ENCODE results near the gene NIPA2.

The NIPA2 gene

DNA sequence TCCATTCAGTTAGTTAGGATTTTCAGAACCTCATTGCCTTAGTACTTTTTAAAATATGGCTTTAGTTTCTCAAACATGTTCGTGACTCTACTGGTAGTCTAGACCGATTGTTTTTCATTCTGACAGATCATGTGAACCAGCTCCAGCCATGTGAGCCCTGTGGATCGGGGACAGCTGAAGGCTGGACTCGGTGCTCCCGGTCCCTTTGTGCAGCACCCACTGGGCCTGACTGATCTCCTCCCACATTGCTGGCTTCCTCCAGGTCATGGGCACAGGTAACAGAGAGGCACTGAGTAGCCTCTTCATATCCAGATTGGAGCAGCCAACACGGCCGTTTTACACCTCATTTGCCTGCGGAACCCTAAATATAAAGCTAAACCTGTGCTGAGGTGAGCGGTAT, 30.5 kb downstream of the NIPA2 start:
- no peak for DNase-seq (ENCODE audit: low spot score)

DNA sequence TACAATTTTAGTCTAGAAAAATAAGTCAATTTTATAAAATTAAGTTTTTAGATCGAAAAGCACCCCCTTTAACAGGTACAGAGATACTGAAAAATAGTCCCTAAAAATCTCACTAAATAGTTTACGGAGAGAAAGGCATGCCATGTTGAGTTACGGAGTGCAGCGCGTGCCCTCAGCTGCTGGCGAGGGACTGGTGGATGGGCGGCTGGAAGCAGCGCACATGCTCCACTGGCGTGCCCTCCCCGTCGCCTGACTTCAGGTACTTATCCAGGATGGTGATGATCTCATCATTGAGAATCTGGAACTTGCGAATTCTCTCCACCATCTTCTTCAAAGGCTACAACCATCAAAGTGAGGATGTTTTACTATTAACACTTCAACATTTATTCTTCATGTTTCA, 31.4 kb downstream of the NIPA2 start:
- Histone ChIP-seq H3K27ac (no peak overlapping the region), H3K4me3 (no peak overlapping the region)
- no peak for TF ChIP-seq CTCF (IDR thresholded peaks at IDR 0.05)
- DNase-seq (ENCODE audit: low spot score), result no peak

More for the DNA sequence above, 30.5 kb downstream of the NIPA2 start:
- H3K4me3 ChIP-seq, result no peak overlapping the region
- no peak overlapping the region for H3K27ac ChIP-seq
- no peak for TF ChIP-seq CTCF (IDR thresholded peaks at IDR 0.05)

- no peak overlapping the region for H3K4me3 ChIP-seq
- no peak overlapping the region for H3K27ac ChIP-seq
- no peak for TF ChIP-seq CTCF (IDR thresholded peaks at IDR 0.05)
- no peak for DNase-seq (ENCODE audit: low spot score)
Measured at GRCh38 chr15:22870865-22871264, 32.4 kb downstream of the NIPA2 start.

- no peak overlapping the region for H3K4me3 ChIP-seq
- DNase-seq (ENCODE audit: low spot score), result no peak
- no peak overlapping the region for H3K27ac ChIP-seq
- TF ChIP-seq CTCF (IDR thresholded peaks at IDR 0.05), result no peak
Measured at GRCh38 chr15:22871481-22872086, 33.1 kb downstream of the NIPA2 start.

DNA sequence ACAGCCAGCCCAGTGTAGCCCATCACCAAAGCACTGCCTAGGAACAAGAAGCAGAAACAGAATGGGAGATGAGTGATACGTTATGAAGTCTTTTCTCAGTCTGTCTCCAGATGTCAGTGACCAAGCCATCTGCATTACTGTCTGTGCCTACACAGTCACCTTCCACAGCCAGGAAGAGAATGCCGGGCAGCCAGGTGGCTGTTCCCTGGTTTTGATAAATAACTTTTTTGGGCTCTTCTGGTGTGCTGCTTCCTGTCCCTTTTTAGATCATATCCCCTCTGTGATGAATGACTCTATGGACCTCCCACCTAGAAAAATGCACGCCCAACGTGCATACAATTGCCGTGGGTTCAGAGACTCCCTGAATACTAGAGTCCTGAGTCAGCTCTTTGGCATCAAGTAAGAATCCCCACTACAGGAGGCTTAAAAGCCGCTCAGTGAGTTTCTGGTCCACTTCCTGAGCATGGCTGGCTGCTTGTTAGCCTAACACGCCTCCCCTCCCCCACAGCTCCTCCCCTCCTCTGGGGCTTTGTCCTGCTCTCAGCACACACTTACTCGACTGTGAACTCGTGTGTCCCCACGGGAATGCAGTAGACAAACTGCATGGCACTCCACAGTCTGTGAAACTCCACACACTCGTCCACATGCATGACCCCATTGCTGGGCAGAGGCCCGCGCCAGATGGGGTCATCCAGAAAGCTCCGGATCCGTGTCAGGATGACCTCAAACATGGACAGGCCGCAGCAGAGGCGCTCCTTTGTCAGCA, 34.7 kb downstream of the NIPA2 start:
- Histone ChIP-seq H3K27ac (no peak overlapping the region), H3K4me3 (no peak overlapping the region)
- TF ChIP-seq CTCF (IDR thresholded peaks at IDR 0.05), result no peak
- DNase-seq (ENCODE audit: low spot score), result no peak

- Histone ChIP-seq H3K4me3 (no peak overlapping the region), H3K27ac (no peak overlapping the region)
- TF ChIP-seq CTCF (IDR thresholded peaks at IDR 0.05), result no peak
- DNase-seq (ENCODE audit: low spot score), result no peak
Measured at GRCh38 chr15:22873841-22874240, 35.4 kb downstream of the NIPA2 start.

GRCh38 chr15:22874256-22874655, 35.8 kb downstream of the NIPA2 start:
- Histone ChIP-seq H3K27ac (no peak overlapping the region), H3K4me3 (no peak overlapping the region)
- no peak for DNase-seq (ENCODE audit: low spot score)
- TF ChIP-seq CTCF (IDR thresholded peaks at IDR 0.05), result no peak

Data from coronary artery (tissue), 2 donors.